ENCODE measurements around the gene ADARB2. TPM values are rescaled to one million over a fixed set of nuclear protein-coding genes. Genes with fewer than 3 reads are reported as not detected.

Gene ADARB2
- polyA plus RNA-seq, 1 of the 3 experiments (the other 2 are of a cell fraction): not detected

DNA sequence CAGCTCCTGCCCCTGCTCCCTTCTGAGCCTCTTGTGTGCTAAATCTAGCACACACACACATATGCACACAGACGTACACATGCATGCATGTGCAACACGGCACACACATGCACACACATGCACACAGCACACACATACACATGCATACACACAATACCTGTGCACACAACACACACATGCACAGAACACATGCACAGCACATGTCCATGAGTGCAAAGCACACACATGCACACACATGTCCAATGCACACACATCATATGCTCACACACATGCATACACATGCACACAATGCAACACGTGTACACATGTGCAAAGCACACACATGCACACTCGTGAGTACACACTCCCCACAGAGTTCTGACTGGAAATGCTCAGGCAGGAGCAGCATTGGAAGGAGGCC lies 566.1 kb downstream of the ADARB2 start:
- Histone ChIP-seq H3K4me1 (ENCODE audit: control insufficient read depth in 1 of 2, insufficient read depth in 2 of 2, low read depth in 1 of 2, low read length in 1 of 2) (no peaks in the 10 kb centered on the region), H3K4me3 (ENCODE audit: low read depth in 2 of 2, low read length in 1 of 2) (no peak overlapping the region), H4K20me1 (ENCODE audit: insufficient read depth) (no peaks in the 10 kb centered on the region), H3K36me3 (replicated peaks in 1 of 2; ENCODE audit: control insufficient read depth in 1 of 2, insufficient read depth in 2 of 2, low read length in 1 of 2) (no peaks in the 10 kb centered on the region), H3K4me2 (no peak overlapping the region), H3K79me2 (ENCODE audit: insufficient read depth) (no peaks in the 10 kb centered on the region), H3K27ac (ENCODE audit: low read depth in 2 of 2, low read length in 1 of 2) (no peak overlapping the region), H3F3A (replicated peaks; ENCODE audit: insufficient read depth) (no peaks in the 10 kb centered on the region), H2AFZ (ENCODE audit: low read depth) (no peak overlapping the region), H3K9ac (no peak overlapping the region), H3K9me2 (no peaks in the 10 kb centered on the region), H3K27me3 (ENCODE audit: insufficient read depth) (no peaks in the 10 kb centered on the region), H3K9me3 (no peaks in the 10 kb centered on the region)
- CTCF ChIA-PET: no interaction called here
- no peak for DNase-seq
- POLR2A ChIA-PET: no interaction called here
- 37% methylated on average over 4 of the region's 4 CpGs for WGBS (ENCODE audit: low lambda C conversion rate)
- TF ChIP-seq MAX (IDR thresholded peaks at IDR 0.05; ENCODE audit: low read depth) (no peak), MEF2A (IDR thresholded peaks at IDR 0.05; ENCODE audit: borderline replicate concordance, low read depth) (no peak), YY1 (IDR thresholded peaks at IDR 0.05; ENCODE audit: low read depth) (no peak), CTCF (IDR thresholded peaks at IDR 0.05) (no peak), RCOR1 (IDR thresholded peaks at IDR 0.05; ENCODE audit: low read length) (no peak), RFX5 (IDR thresholded peaks at IDR 0.05; ENCODE audit: low read length) (no peak)

GRCh38 chr10:1170867-1171180 lies 566.5 kb downstream of the ADARB2 start:
- Histone ChIP-seq H3K9me3 (no peaks in the 10 kb centered on the region), H3K9ac (no peak overlapping the region), H3K4me2 (no peak overlapping the region), H3K79me2 (ENCODE audit: insufficient read depth) (no peaks in the 10 kb centered on the region), H3K9me2 (no peaks in the 10 kb centered on the region), H4K20me1 (ENCODE audit: insufficient read depth) (no peaks in the 10 kb centered on the region), H2AFZ (ENCODE audit: low read depth) (no peak overlapping the region), H3K36me3 (replicated peaks in 1 of 2; ENCODE audit: control insufficient read depth in 1 of 2, insufficient read depth in 2 of 2, low read length in 1 of 2) (no peaks in the 10 kb centered on the region), H3K27ac (ENCODE audit: low read depth in 2 of 2, low read length in 1 of 2) (no peak overlapping the region), H3K4me3 (ENCODE audit: low read depth in 2 of 2, low read length in 1 of 2) (no peak overlapping the region), H3F3A (replicated peaks; ENCODE audit: insufficient read depth) (no peaks in the 10 kb centered on the region), H3K27me3 (ENCODE audit: insufficient read depth) (no peaks in the 10 kb centered on the region), H3K4me1 (ENCODE audit: control insufficient read depth in 1 of 2, insufficient read depth in 2 of 2, low read depth in 1 of 2, low read length in 1 of 2) (no peaks in the 10 kb centered on the region)
- no peak for DNase-seq
- WGBS (ENCODE audit: low lambda C conversion rate): 68% methylated on average over 13 of the region's 13 CpGs
- TF ChIP-seq MEF2A (IDR thresholded peaks at IDR 0.05; ENCODE audit: borderline replicate concordance, low read depth) (no peak), FOXM1 (IDR thresholded peaks at IDR 0.05; ENCODE audit: low read depth) (no peak), RFX5 (IDR thresholded peaks at IDR 0.05; ENCODE audit: low read length) (no peak)
- POLR2A ChIA-PET: no interaction called here
- CTCF ChIA-PET: interaction anchor here (1.0 kb wide), 1 partner anchor 40 kb away, joined by 3 read pairs; no protein-coding TSS in a partner anchor

DNA sequence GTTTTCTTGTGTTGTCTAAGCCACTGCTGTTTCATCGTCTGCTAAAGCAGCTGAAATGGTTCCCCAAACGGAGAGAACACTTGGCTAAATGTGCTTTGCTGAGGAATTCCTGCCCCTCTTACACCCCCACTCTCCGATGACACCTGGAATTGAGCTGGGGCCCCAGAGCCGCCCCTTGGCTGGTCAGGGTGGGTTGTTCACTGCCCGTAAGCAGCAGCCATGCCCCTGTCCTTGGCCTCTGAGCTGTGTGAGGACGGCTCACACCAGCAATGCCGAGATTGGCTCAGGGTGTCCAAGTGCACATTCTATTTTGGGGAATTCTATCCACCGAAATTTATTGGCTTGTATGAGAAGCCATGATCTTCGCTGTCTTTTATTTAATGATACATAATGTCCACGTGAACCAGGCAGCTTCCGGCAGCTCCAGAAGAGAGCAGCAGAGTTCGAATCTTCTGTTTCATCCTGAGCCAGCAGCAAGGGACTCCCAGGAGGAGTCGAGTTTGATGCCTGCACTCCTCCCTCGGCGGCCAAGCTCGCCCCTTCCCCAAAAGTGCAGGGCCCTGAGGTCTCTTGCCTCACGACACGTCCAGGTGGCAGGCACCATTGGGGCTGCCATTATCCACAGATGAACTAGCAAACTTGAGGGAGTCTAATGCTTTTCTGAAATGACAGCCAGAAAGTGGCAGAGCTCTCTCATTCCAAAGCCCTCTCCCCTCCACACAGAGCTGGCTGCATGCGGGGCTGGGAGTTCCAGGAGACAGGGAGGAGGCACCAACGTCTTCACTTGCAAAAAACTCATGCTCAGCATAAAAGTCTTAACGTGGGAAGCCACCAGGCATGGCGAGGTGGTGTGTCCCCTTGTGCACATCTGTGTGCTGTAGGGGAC lies 567.1 kb downstream of the ADARB2 start:
- H3K36me3 ChIP-seq (replicated peaks in 1 of 2; ENCODE audit: control insufficient read depth in 1 of 2, insufficient read depth in 2 of 2, low read length in 1 of 2): no peaks in the 10 kb centered on the region
- H3F3A ChIP-seq (replicated peaks; ENCODE audit: insufficient read depth): no peaks in the 10 kb centered on the region
- no peaks in the 10 kb centered on the region for H3K9me3 ChIP-seq
- DNase-seq: no peak
- no peak overlapping the region for H3K4me3 ChIP-seq (ENCODE audit: low read depth in 2 of 2, low read length in 1 of 2)
- no peak overlapping the region for H2AFZ ChIP-seq (ENCODE audit: low read depth)
- no peak overlapping the region for H3K27ac ChIP-seq (ENCODE audit: low read depth in 2 of 2, low read length in 1 of 2)
- 51% methylated on average over 20 of the region's 22 CpGs for WGBS (ENCODE audit: low lambda C conversion rate)
- no peak overlapping the region for H3K9ac ChIP-seq
- POLR2A ChIA-PET: no interaction called here
- no peak overlapping the region for H3K4me2 ChIP-seq
- CTCF ChIA-PET: interaction anchor here (1.0 kb wide), 1 partner anchor 39 kb away, joined by 3 read pairs; no protein-coding TSS in a partner anchor
- H3K79me2 ChIP-seq (ENCODE audit: insufficient read depth): no peaks in the 10 kb centered on the region
- H4K20me1 ChIP-seq (ENCODE audit: insufficient read depth): no peaks in the 10 kb centered on the region
- H3K27me3 ChIP-seq (ENCODE audit: insufficient read depth): no peaks in the 10 kb centered on the region
- H3K9me2 ChIP-seq: no peaks in the 10 kb centered on the region
- H3K4me1 ChIP-seq (ENCODE audit: control insufficient read depth in 1 of 2, insufficient read depth in 2 of 2, low read depth in 1 of 2, low read length in 1 of 2): no peaks in the 10 kb centered on the region
- TF ChIP-seq RXRA (IDR thresholded peaks at IDR 0.05; ENCODE audit: borderline replicate concordance, low read depth) (no peak), USF2 (IDR thresholded peaks at IDR 0.05; ENCODE audit: borderline replicate concordance, low read depth, low read length) (no peak), CTCF (IDR thresholded peaks at IDR 0.05) (no peak), IRF3 (IDR thresholded peaks at IDR 0.05; ENCODE audit: low read depth, low read length) (no peak), RFX5 (IDR thresholded peaks at IDR 0.05; ENCODE audit: low read length) (no peak)
- TF ChIP-seq, protein P1, sequence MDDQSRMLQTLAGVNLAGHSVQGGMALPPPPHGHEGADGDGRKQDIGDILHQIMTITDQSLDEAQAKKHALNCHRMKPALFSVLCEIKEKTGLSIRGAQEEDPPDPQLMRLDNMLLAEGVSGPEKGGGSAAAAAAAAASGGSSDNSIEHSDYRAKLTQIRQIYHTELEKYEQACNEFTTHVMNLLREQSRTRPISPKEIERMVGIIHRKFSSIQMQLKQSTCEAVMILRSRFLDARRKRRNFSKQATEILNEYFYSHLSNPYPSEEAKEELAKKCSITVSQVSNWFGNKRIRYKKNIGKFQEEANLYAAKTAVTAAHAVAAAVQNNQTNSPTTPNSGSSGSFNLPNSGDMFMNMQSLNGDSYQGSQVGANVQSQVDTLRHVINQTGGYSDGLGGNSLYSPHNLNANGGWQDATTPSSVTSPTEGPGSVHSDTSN (IDR thresholded peaks at IDR 0.05): no peak
